H9 (cell line): ENCODE data around the gene CHKB. TPM values are rescaled to one million over a fixed set of nuclear protein-coding genes. Genes with fewer than 3 reads are reported as not detected.

Experiments used
- DNase-seq: peaks from one replicate; pipeline ENCODE4 v3.0.0-alpha.2; 2017
- H2AFZ ChIP-seq: one replicate; pipeline ENCODE4 v1.6.1; 2013; ENCODE audit warnings: mild to moderate bottlenecking, low read length, control low read depth, moderate library complexity
- H2AK5ac ChIP-seq: 2 replicates; pipeline ENCODE4 v1.6.1; 2013; ENCODE audit warnings: low read length, control low read depth, mixed read lengths; ENCODE audit not compliant: insufficient read length
- H2BK120ac ChIP-seq: one replicate; pipeline ENCODE4 v1.6.1; 2013; ENCODE audit warnings: low read depth, mild to moderate bottlenecking, low read length, control low read depth, inconsistent platforms; ENCODE audit not compliant: poor library complexity, severe bottlenecking
- H2BK12ac ChIP-seq: 2 replicates; pipeline ENCODE4 v1.6.1; 2013; ENCODE audit warnings: low read length, control low read depth, mixed read lengths, low read depth; ENCODE audit not compliant: insufficient read length
- H2BK15ac ChIP-seq: 2 replicates; pipeline ENCODE4 v1.6.1; 2013; ENCODE audit warnings: low read depth, low read length, control low read depth
- H2BK20ac ChIP-seq: one replicate; pipeline ENCODE4 v1.6.1; 2013; ENCODE audit warnings: low read depth, mild to moderate bottlenecking, low read length, control low read depth, inconsistent platforms; ENCODE audit not compliant: poor library complexity, severe bottlenecking
- H2BK5ac ChIP-seq: 2 replicates; pipeline ENCODE4 v1.6.1; 2013; ENCODE audit warnings: low read length, control low read depth, mixed read lengths; ENCODE audit not compliant: insufficient read length
- H3K14ac ChIP-seq: 2 replicates; pipeline ENCODE4 v1.6.1; 2013; ENCODE audit warnings: low read length, control low read depth; ENCODE audit not compliant: insufficient read depth
- H3K18ac ChIP-seq: 2 replicates; pipeline ENCODE4 v1.6.1; 2013; ENCODE audit warnings: low read depth, mild to moderate bottlenecking, mixed read lengths, low read length, control low read depth; ENCODE audit not compliant: insufficient read length
- H3K23ac ChIP-seq: 2 replicates; pipeline ENCODE4 v1.6.1; 2013; ENCODE audit warnings: low read length, control low read depth, mixed read lengths, low read depth; ENCODE audit not compliant: insufficient read length
- H3K23me2 ChIP-seq: 2 replicates; pipeline ENCODE4 v1.6.1; 2013; ENCODE audit warnings: low read depth, mild to moderate bottlenecking, mixed read lengths, low read length, control low read depth; ENCODE audit not compliant: insufficient read length, poor library complexity, severe bottlenecking
- H3K27ac ChIP-seq: 2 replicates; pipeline ENCODE4 v1.5.1; 2013; ENCODE audit warnings: low read length, control low read depth, mixed read lengths, low read depth; ENCODE audit not compliant: insufficient read length
- H3K27me3 ChIP-seq: 2 replicates; pipeline ENCODE4 v1.6.1; 2013; ENCODE audit warnings: low read length, control low read depth, inconsistent platforms; ENCODE audit not compliant: insufficient read depth
- H3K4ac ChIP-seq: 2 replicates; pipeline ENCODE4 v1.6.1; 2013; ENCODE audit warnings: low read depth, mild to moderate bottlenecking, control low read depth, inconsistent platforms, low read length, moderate library complexity
- H3K4me1 ChIP-seq: 2 replicates; pipeline ENCODE4 v1.6.1; 2013; ENCODE audit warnings: low read length, control low read depth, inconsistent platforms; ENCODE audit not compliant: insufficient read depth
- H3K4me2 ChIP-seq: 2 replicates; pipeline ENCODE4 v1.6.1; 2013; ENCODE audit warnings: low read length, control low read depth, mixed read lengths; ENCODE audit not compliant: insufficient read length, insufficient read depth
- H3K56ac ChIP-seq: 2 replicates; pipeline ENCODE4 v1.6.1; 2013; ENCODE audit warnings: low read depth, mild to moderate bottlenecking, mixed read lengths, low read length, control low read depth; ENCODE audit not compliant: insufficient read length
- H3K79me1 ChIP-seq: 2 replicates; pipeline ENCODE4 v1.6.1; 2013; ENCODE audit warnings: low read depth, mild to moderate bottlenecking, moderate library complexity, low read length, control low read depth, inconsistent platforms; ENCODE audit not compliant: insufficient read depth, poor library complexity, severe bottlenecking
- H3K79me2 ChIP-seq: 2 replicates; pipeline ENCODE4 v1.6.1; 2013; ENCODE audit warnings: low read length, control low read depth, inconsistent platforms; ENCODE audit not compliant: insufficient read depth
- H3K9ac ChIP-seq: 2 replicates; pipeline ENCODE4 v1.6.1; 2013; ENCODE audit warnings: low read length, control low read depth, mixed read lengths; ENCODE audit not compliant: insufficient read length; ENCODE audit errors: extremely low read depth
- H3K9me3 ChIP-seq: one replicate; pipeline ENCODE4 v1.6.1; 2013; ENCODE audit warnings: low read depth, low read length, inconsistent platforms; ENCODE audit not compliant: control insufficient read depth
- H3T11ph ChIP-seq: one replicate; pipeline ENCODE4 v1.6.1; 2013; ENCODE audit warnings: mild to moderate bottlenecking, low read length, control low read depth, inconsistent platforms
- H4K20me1 ChIP-seq: one replicate; pipeline ENCODE4 v1.6.1; 2013; ENCODE audit not compliant: control insufficient read depth, insufficient read length, insufficient read depth
- H4K5ac ChIP-seq: 2 replicates; pipeline ENCODE4 v1.6.1; 2013; ENCODE audit warnings: low read depth, mild to moderate bottlenecking, mixed read lengths, low read length, control low read depth; ENCODE audit not compliant: insufficient read length
- H4K8ac ChIP-seq: replicated peaks from 2 replicates; pipeline ENCODE4 v1.6.1; 2013; ENCODE audit warnings: low read length, control low read depth, mixed read lengths, low read depth; ENCODE audit not compliant: insufficient read length
- H4K91ac ChIP-seq: 2 replicates; pipeline ENCODE4 v1.6.1; 2013; ENCODE audit warnings: low read depth, mild to moderate bottlenecking, moderate library complexity, mixed read lengths, low read length, control low read depth; ENCODE audit not compliant: insufficient read length
- H3K27ac Mint-ChIP-seq, 3 experiments: 2 replicates in 2 of 3; 3 replicates in 1 of 3; pipeline ENCODE4 v1.8.0; 2020 to 2021; ENCODE audit warnings: mixed read lengths in 3 of 3, mild to moderate bottlenecking in 1 of 3, moderate library complexity in 1 of 3
- H3K27me3 Mint-ChIP-seq: 2 replicates; pipeline ENCODE4 v1.8.0; 2021; ENCODE audit warnings: low read depth, mild to moderate bottlenecking, moderate library complexity, mixed read lengths
- H3K36me3 Mint-ChIP-seq, 3 experiments: 2 replicates in 2 of 3; 3 replicates in 1 of 3; pipeline ENCODE4 v1.8.0; 2020 to 2021; ENCODE audit warnings: low read depth in 3 of 3, mixed read lengths in 3 of 3; ENCODE audit not compliant: insufficient read depth in 1 of 3
- H3K4me1 Mint-ChIP-seq, 2 experiments: 2 replicates each; pipeline ENCODE4 v1.8.0; 2020; ENCODE audit warnings: mixed read lengths in 2 of 2
- H3K4me3 Mint-ChIP-seq, 2 experiments: 2 replicates in 1 of 2; 3 replicates in 1 of 2; pipeline ENCODE4 v1.8.0; 2020 to 2021; ENCODE audit warnings: mild to moderate bottlenecking in 2 of 2, mixed read lengths in 2 of 2, moderate library complexity in 1 of 2
- H3K9me3 Mint-ChIP-seq, 2 experiments: 2 replicates in 1 of 2; 3 replicates in 1 of 2; pipeline ENCODE4 v1.8.0; 2020; ENCODE audit warnings: mild to moderate bottlenecking in 2 of 2, mixed read lengths in 2 of 2, moderate library complexity in 1 of 2
- CTCF ChIP-seq: fragments of 200-600 bp; sonication (generic); conservative IDR thresholded peaks from 3 replicates; pipeline ENCODE4 v1.8.0; 2021; ENCODE audit warnings: antibody characterized with exemption, mild to moderate bottlenecking
- WGBS: extraction: QIAGEN DNeasy Blood & Tissue Kit; methylation state at CpG from one replicate; pipeline ENCODE4 v1.1.7; 2013; ENCODE audit warnings: missing lambda C conversion rate, low lambda C conversion rate, mixed read lengths; ENCODE audit not compliant: insufficient read length; ENCODE audit errors: extremely low coverage; 5-methylcytosine and 5-hydroxymethylcytosine counted together
- total RNA-seq: library from RNA; stranded (reverse); gene quantifications from 2 replicates; pipeline ENCODE4 v1.2.1, GENCODE V29; 2021

CHKB gene
- total RNA-seq, 1 experiment from 2014 or later: 64.9 TPM

- Histone ChIP-seq H4K20me1 (no peaks in the 10 kb centered on the region), H3K23me2 (no peaks in the 10 kb centered on the region), H3K4me2 (no peak overlapping the region), H2BK120ac (no peak overlapping the region), H3K9me3 (no peaks in the 10 kb centered on the region), H2BK15ac (no peak overlapping the region), H3K23ac (no peak overlapping the region), H3K27ac (no peak overlapping the region), H3K79me2 (no peaks in the 10 kb centered on the region), H4K91ac (no peak overlapping the region), H3T11ph (no peak overlapping the region), H4K8ac (no peak overlapping the region), H3K14ac (no peak overlapping the region), H2AK5ac (no peak overlapping the region), H3K4ac (no peak overlapping the region), H3K18ac (no peak overlapping the region), H2BK5ac (no peak overlapping the region), H4K5ac (no peak overlapping the region), H3K4me1 (no peaks in the 10 kb centered on the region), H2BK12ac (no peak overlapping the region), H3K56ac (no peak overlapping the region), H2AFZ (no peak overlapping the region), H3K9ac (no peak overlapping the region), H3K27me3 (no peaks in the 10 kb centered on the region; the same call in 1 of the 2 replicates), H2BK20ac (no peak overlapping the region), H3K79me1 (no peaks in the 10 kb centered on the region)
- no peaks in the 10 kb centered on the region for H3K9me3 Mint-ChIP-seq
- H3K4me1 Mint-ChIP-seq: peaks cover 0 to 3% of the 10 kb centered on the region in 2 experiments; a peak in 1 of 4 replicates
- WGBS: no CpG with 5 or more reads among the region's 56 CpGs
- no peak overlapping the region for H3K4me3 Mint-ChIP-seq
- TF ChIP-seq CTCF: no peak
- no peaks in the 10 kb centered on the region for H3K36me3 Mint-ChIP-seq
- no peak overlapping the region for H3K27ac Mint-ChIP-seq
- H3K27me3 Mint-ChIP-seq: peaks cover 38% of the 10 kb centered on the region
- no peak for DNase-seq
Measured at GRCh38 chr22:50548040-50548920, 34.4 kb downstream of the CHKB start.
